NCI-H748 (cell line): Measurements from ENCODE around the gene AFF3.
"Not testable (repeated sequence)": the region's sequence is repeated elsewhere in the genome, so short reads cannot be mapped to it uniquely, and the experiment has no call there.

Experiments used
- DNase-seq: peaks from one replicate; lab custom pipeline; 2025; ENCODE audit not compliant: unreplicated experiment; lab: John Stamatoyannopoulos, UW

The AFF3 gene

GRCh38 chr2:99520813-99521212 lies 621.6 kb downstream of the AFF3 start:
- DNase-seq: no peak

GRCh38 chr2:99520195-99520594 lies 622.2 kb downstream of the AFF3 start:
- DNase-seq: no peak

- no peak for DNase-seq
Observed at GRCh38 chr2:99514357-99514756, 628.0 kb downstream of the AFF3 start.

- DNase-seq: no peak
Observed at GRCh38 chr2:99512181-99512591, 630.2 kb downstream of the AFF3 start.

- no peak for DNase-seq
Observed at GRCh38 chr2:99509387-99509786, 633.0 kb downstream of the AFF3 start.

GRCh38 chr2:99507937-99508818 lies 634.2 kb downstream of the AFF3 start:
- peak; percentile 91 for DNase-seq

- DNase-seq: no peak
Observed at GRCh38 chr2:99504844-99505584, 637.4 kb downstream of the AFF3 start.

- DNase-seq: not testable (repeated sequence)
Observed at GRCh38 chr2:99503662-99504416, 638.6 kb downstream of the AFF3 start.

- DNase-seq: no peak
Observed at GRCh38 chr2:99496021-99496420, 646.4 kb downstream of the AFF3 start.
